ENCODE data around the gene SORBS1.

The SORBS1 gene

DNA sequence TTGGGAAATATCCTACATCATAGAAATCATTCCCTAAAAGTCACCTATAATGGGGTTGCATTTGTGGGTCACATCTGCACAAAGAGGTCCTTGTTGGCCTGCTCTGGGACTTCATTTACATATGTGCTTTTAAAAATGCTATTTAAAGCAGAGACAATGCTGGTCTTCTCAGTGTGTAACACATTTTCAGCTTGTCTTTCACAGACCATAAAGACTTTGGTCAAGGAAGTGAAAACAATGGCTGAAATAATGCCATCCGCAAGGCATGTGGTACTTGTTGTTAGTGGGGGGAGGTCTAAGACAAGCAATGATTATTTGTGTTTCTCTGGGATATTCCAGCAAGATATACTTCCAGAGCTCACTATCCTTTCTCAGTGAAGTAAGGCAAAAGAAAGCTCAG, 185.8 kb downstream of the SORBS1 start (continued):
- TF ChIP-seq MYNN (tag by site-specific recombination; IDR thresholded peaks at IDR 0.05; ENCODE audit: borderline replicate concordance): no peak
- no peak for TF ChIP-seq YY1 (tag by site-specific recombination; IDR thresholded peaks at IDR 0.05)
- TF ChIP-seq GLI4 (tag by site-specific recombination; IDR thresholded peaks at IDR 0.05): no peak
- TF ChIP-seq, protein P1, sequence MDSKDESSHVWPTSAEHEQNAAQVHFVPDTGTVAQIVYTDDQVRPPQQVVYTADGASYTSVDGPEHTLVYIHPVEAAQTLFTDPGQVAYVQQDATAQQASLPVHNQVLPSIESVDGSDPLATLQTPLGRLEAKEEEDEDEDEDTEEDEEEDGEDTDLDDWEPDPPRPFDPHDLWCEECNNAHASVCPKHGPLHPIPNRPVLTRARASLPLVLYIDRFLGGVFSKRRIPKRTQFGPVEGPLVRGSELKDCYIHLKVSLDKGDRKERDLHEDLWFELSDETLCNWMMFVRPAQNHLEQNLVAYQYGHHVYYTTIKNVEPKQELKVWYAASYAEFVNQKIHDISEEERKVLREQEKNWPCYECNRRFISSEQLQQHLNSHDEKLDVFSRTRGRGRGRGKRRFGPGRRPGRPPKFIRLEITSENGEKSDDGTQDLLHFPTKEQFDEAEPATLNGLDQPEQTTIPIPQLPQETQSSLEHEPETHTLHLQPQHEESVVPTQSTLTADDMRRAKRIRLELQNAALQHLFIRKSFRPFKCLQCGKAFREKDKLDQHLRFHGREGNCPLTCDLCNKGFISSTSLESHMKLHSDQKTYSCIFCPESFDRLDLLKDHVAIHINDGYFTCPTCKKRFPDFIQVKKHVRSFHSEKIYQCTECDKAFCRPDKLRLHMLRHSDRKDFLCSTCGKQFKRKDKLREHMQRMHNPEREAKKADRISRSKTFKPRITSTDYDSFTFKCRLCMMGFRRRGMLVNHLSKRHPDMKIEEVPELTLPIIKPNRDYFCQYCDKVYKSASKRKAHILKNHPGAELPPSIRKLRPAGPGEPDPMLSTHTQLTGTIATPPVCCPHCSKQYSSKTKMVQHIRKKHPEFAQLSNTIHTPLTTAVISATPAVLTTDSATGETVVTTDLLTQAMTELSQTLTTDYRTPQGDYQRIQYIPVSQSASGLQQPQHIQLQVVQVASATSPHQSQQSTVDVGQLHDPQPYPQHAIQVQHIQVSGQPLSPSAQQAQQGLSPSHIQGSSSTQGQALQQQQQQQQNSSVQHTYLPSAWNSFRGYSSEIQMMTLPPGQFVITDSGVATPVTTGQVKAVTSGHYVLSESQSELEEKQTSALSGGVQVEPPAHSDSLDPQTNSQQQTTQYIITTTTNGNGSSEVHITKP (tag by site-specific recombination; IDR thresholded peaks at IDR 0.05): no peak
- TF ChIP-seq ZNF776 (tag by site-specific recombination; IDR thresholded peaks at IDR 0.05; ENCODE audit: borderline replicate concordance): no peak
- TF ChIP-seq, protein P2, sequence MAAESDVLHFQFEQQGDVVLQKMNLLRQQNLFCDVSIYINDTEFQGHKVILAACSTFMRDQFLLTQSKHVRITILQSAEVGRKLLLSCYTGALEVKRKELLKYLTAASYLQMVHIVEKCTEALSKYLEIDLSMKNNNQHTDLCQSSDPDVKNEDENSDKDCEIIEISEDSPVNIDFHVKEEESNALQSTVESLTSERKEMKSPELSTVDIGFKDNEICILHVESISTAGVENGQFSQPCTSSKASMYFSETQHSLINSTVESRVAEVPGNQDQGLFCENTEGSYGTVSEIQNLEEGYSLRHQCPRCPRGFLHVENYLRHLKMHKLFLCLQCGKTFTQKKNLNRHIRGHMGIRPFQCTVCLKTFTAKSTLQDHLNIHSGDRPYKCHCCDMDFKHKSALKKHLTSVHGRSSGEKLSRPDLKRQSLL (tag by site-specific recombination; IDR thresholded peaks at IDR 0.05): no peak
- no peak for TF ChIP-seq REPIN1 (tag by site-specific recombination; IDR thresholded peaks at IDR 0.05; ENCODE audit: low read depth)
- TF ChIP-seq ZNF747 (tag by site-specific recombination; IDR thresholded peaks at IDR 0.05): no peak
- TF ChIP-seq ZNF501 (tag by site-specific recombination; IDR thresholded peaks at IDR 0.05): no peak
- TF ChIP-seq ZFHX2 (tag by site-specific recombination; conservative IDR thresholded peaks at IDR 0.05): no peak
- TF ChIP-seq TCF7L2 (IDR thresholded peaks at IDR 0.05; ENCODE audit: borderline replicate concordance, low read depth, low read length): no peak
- TF ChIP-seq ZNF585B (tag by site-specific recombination; IDR thresholded peaks at IDR 0.05): no peak
- no peak for TF ChIP-seq ZNF132 (tag by site-specific recombination; IDR thresholded peaks at IDR 0.05; ENCODE audit: borderline replicate concordance)

DNA sequence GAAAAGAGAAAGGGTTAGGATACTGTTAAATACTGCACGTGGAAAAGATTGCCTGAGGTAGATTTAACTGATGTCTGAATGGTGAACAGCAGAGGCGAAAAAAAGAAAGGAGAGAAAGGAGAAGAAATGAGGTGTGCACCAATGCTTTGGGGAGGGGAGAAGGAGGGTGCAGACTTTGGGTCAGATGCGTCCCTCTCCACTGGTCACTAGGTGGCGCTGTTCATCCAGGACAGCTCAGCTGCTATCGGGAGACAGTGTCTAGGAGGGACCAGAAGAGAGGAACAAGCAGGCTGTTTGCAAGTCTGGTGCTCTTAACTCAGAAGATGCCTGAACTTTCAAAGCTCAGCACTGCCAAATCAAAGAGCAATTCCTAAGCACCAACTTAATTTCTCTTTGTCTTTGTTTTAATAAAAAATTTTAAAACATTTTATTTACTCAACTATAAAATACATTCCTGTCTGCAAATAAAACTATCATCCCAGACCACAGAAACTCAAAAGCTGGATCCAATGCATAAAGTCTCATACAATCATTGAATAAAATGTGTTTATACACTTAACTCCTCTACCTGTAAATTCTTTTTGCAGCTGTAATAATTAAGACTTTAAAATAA, 186.5 kb downstream of the SORBS1 start:
- H3K36me3 ChIP-seq (ENCODE audit: control insufficient read depth in 2 of 2, insufficient read depth in 1 of 2, low read length in 2 of 2): no peaks in the 10 kb centered on the region
- ChIA-PET POLR2A (no interaction called here), CTCF (interaction anchor here (0.5 to 10.8 kb wide), 67 partner anchors 12 to 1742 kb away, joined by 3 to 213 read pairs (median 5); partner anchors contain the start of gene TCTN3)
- H3K4me1 ChIP-seq (ENCODE audit: control insufficient read depth, insufficient read depth, low read length): no peaks in the 10 kb centered on the region
- H3K9me3 ChIP-seq (ENCODE audit: control insufficient read depth, insufficient read depth, low read depth, low read length): no peaks in the 10 kb centered on the region
- H3K4me3 ChIP-seq (ENCODE audit: low read depth, low read length): no peak overlapping the region
- H3K27ac ChIP-seq (ENCODE audit: extremely low read depth, low read depth, low read length): no peak overlapping the region
- TF ChIP-seq ZNF473 (tag by site-specific recombination; IDR thresholded peaks at IDR 0.05): no peak
- no peak for TF ChIP-seq KLF10 (tag by site-specific recombination; IDR thresholded peaks at IDR 0.05)
- no peak for TF ChIP-seq ZNF777 (tag by site-specific recombination; IDR thresholded peaks at IDR 0.05; ENCODE audit: borderline replicate concordance)
- no peak for TF ChIP-seq TCF7L2 (IDR thresholded peaks at IDR 0.05; ENCODE audit: borderline replicate concordance, low read depth, low read length)
- TF ChIP-seq ZNF596 (tag by site-specific recombination; IDR thresholded peaks at IDR 0.05): no peak
- TF ChIP-seq ZNF114 (tag by site-specific recombination; IDR thresholded peaks at IDR 0.05): no peak
- no peak for TF ChIP-seq ZNF140 (tag by site-specific recombination; IDR thresholded peaks at IDR 0.05)
- TF ChIP-seq ZBTB17 (tag by site-specific recombination; IDR thresholded peaks at IDR 0.05): peak; percentile 37; the same call in 1 of the 2 replicates
- TF ChIP-seq ZNF843 (tag by site-specific recombination; IDR thresholded peaks at IDR 0.05): no peak
- TF ChIP-seq ZNF660 (tag by site-specific recombination; IDR thresholded peaks at IDR 0.05): peak; percentile 23; the same call in 1 of the 2 replicates
- TF ChIP-seq, protein P3, sequence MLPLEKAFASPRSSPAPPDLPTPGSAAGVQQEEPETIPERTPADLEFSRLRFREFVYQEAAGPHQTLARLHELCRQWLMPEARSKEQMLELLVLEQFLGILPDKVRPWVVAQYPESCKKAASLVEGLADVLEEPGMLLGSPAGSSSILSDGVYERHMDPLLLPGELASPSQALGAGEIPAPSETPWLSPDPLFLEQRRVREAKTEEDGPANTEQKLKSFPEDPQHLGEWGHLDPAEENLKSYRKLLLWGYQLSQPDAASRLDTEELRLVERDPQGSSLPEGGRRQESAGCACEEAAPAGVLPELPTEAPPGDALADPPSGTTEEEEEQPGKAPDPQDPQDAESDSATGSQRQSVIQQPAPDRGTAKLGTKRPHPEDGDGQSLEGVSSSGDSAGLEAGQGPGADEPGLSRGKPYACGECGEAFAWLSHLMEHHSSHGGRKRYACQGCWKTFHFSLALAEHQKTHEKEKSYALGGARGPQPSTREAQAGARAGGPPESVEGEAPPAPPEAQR (tag by site-specific recombination; IDR thresholded peaks at IDR 0.05): no peak
- TF ChIP-seq ZNF48 (tag by site-specific recombination; IDR thresholded peaks at IDR 0.05): no peak
- TF ChIP-seq, protein P4, sequence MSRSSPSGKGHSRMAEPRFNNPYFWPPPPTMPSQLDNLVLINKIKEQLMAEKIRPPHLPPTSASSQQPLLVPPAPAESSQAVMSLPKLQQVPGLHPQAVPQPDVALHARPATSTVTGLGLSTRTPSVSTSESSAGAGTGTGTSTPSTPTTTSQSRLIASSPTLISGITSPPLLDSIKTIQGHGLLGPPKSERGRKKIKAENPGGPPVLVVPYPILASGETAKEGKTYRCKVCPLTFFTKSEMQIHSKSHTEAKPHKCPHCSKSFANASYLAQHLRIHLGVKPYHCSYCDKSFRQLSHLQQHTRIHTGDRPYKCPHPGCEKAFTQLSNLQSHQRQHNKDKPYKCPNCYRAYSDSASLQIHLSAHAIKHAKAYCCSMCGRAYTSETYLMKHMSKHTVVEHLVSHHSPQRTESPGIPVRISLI (tag by site-specific recombination; IDR thresholded peaks at IDR 0.05): no peak
- TF ChIP-seq FEZF1 (tag by site-specific recombination; IDR thresholded peaks at IDR 0.05): no peak
- TF ChIP-seq ZBTB48 (tag by site-specific recombination; IDR thresholded peaks at IDR 0.05): no peak

Measured in HEK293 (cell line).